GM23248 (cell line): Measurements from ENCODE around the gene CCDC85C.

ENCODE experiments used
- EZH2 ChIP-seq: fragments of 200-600 bp; sonication (generic); IDR thresholded peaks from 2 replicates; pipeline ENCODE4 v1.6.1; 2018; ENCODE audit warnings: antibody characterized with exemption, mild to moderate bottlenecking; ENCODE audit not compliant: insufficient read depth, poor library complexity, severe bottlenecking
- EZH2phosphoT487 ChIP-seq: fragments of 200-600 bp; sonication (generic); IDR thresholded peaks from 2 replicates; pipeline ENCODE4 v1.6.1; 2018; ENCODE audit warnings: antibody characterized with exemption, moderate library complexity, mild to moderate bottlenecking, low read depth; ENCODE audit not compliant: insufficient read depth

DNA sequence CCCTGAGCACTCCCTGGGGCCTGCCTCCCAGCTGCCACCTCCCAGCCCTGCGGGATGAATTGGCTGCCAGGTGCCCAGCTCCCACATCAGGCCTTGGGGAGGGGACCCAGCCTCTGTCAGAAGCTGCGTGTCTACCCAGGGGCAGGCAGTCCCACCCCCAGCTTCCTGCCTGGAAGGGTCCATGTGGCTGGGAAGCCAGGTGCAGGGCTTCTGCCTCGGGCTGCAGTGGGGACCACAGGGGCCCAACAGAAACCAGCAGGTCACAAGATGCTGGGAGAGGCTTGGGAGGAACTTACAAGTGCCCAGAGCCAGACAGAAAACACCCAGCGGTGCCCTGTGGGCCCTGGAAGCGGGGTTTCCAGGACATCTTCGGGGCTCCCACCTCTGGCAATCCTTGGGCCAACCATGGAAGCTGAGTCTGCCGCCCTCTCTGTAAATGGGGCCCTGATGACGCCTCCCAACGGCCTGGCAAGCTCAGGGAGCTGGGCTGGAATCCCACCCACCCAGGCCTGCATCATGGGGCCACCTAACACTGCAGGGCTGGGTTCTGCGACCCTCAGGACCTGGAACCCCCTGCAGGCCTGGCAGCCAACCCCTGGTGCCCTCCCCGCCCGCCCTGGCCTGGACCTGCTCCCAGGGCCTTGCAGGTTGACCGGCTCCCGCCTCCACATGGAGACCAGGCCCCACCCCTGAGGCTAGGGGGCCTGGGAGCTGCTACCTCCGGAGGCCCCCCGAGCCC, 86.2 kb downstream of the CCDC85C start:
- TF ChIP-seq EZH2 (no peak), EZH2phosphoT487 (no peak)
